ENCODE data around the gene MPDZ.

MPDZ gene

DNA sequence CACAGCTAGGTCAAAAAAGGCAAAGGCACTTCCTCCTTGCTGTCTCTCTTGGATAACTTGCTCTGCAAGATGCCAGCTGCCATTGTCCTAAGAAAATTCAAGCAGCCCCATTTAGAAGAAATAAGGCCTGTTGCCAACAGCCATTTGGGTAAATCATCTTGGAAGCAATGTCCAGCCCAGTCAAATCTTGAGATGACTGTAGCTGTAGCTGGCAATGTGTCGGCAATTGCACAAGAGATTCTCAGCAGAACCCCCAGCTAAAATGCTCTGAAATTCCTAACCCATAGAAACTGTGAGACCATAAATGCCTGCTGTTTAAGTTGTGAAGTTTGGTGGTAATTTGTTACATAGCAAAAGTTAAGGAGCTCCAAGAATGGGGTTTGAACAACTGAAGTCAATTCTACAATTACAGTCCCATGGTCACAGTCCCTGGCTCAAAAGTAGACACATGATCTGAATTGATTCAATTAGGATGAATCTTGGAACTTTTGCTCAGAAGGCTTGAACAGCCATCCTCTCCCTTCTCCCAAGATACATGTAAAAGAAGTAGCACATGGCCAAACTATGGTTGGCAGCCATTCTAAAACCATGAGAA lies 151.1 kb downstream of the MPDZ start:
- no peak for DNase-seq

DNA sequence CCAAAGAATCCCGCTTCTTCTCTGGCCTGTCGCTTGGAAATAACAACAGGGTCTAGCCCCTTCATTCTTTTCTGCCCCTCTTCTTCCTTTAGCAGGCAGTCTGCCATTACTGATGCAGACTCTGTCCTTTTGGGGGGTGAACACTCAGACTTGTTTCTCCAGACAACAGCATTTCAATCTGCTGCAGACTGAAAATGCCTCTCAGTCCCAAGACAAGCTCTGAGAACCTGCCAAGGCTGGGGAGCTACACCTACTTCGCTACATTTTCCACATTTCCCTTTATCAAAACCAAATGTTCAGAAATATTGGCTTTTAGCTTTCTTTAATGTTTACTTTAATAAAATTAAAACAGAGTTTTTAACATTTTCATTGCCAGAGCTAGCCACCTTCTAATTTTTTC lies 152.4 kb downstream of the MPDZ start:
- DNase-seq, result no peak

DNA sequence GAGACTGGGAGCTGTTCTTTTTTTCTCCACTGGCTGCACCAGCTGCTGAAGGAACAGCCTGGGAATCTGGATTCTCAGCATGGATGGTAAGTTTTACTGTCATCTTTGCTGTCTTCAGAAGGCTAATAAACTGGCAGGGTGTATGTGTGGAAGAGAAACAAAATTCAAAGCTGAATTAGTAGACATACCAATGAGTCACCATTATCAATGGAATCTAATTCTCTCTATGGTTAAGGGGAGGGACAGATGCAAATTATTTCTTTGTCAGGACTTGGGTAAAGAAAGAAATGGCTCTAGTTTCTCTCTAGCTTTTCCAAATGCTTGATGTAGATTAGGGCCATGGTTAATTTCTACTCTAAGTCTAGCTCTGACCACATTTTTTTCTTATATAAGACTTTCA lies 154.2 kb downstream of the MPDZ start:
- DNase-seq, result no peak

DNA sequence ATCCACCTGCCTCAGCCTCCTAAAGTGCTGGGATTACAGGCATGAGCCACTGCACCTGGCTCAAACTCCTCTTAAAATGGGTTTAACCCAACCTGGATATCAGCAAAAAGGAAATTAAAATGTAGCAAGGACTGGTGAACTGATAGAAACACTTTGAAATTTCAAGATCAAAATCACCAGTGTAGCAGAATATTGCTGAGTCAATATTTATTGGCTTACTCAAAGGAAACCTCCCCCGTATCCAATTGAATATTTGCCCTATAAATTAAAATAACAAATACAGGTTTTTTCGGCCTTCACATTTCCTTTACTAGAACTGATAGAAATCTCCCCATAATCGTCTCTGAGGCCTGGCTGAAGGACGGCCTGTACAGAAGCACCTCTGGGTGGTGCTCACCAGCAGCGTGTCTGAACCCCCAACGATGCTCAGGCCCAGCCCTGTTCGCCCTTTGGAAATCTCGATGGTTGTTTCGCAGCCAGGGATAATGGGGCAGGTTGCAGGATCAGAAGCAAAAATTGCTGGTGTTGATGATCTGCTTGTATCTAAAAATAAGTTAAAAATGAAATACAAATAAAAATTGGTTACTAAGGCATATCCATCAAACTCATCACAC lies 156.6 kb downstream of the MPDZ start:
- no peak for DNase-seq

DNA sequence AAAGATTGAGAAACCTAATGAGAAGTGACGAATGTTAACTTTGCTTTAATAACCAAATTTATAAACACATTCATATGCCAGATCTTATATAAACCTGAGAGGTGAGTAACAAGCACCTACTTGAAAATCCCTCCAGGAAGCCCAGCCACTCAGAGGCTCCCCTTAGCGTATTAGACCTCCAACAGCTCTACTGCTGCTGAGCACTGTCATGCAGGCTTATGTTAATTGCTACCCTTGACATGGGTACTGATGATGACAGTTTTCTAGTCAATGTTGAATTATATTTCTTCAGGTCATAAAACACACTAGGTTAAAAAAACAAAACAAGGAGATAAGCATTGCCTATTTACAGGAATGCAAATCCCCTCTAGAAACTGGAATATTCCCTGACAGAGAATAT lies 161.2 kb downstream of the MPDZ start:
- no peak for DNase-seq

DNA sequence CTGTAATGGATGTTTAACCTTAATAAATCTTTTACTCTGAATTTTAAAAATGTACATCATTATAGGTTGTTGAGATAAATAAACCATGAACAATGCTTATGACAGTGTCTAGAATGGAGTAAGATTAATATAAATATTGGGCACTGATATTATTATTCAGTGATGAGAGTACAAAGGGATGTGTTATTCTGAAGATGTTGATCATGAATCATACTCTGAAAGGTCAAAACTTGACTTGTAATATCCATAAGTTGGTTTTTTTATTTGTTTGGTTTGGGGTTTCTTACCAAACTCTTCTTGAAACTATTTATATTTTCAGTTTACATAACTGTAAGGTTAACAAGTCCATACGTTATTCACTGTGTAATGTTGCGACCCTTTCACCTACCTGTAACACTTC lies 163.2 kb downstream of the MPDZ start:
- DNase-seq, result no peak

DNA sequence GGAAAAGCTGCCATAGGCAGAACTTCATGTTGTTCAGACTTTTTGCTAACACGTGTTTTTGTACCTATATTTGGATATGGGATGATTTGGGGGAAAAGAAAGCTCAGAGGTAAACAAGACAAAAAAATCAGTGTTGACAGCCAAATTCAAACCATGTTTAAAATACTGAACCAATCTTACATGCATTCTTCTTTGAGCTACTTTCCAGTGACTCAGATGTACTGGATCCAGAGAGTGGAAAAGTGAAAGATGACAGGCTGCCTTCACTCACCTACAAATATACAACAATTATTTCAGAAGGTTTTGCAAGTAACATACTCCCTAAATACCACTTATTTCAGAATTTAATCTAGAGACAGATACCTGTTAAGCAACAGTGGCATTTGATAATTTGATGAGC lies 165.7 kb downstream of the MPDZ start:
- DNase-seq, result no peak

DNA sequence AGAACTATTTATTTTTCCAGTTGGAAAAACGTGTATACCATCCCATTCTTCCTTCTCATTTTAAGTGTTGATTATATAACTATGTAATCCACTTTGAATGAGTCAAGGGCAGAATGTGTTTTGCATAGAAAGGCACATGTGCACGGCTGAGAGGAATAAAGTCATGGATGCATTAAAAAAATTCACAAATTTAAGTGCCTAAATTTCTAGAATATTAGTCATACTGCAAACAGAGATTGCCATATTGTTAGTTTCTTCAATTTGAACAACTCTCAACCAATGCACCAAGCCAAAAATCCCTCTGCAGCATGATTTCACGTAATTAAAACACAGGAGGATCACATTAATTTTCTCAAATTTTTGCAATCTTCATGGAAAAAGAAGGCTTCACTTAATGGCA lies 166.3 kb downstream of the MPDZ start:
- no peak for DNase-seq

DNA sequence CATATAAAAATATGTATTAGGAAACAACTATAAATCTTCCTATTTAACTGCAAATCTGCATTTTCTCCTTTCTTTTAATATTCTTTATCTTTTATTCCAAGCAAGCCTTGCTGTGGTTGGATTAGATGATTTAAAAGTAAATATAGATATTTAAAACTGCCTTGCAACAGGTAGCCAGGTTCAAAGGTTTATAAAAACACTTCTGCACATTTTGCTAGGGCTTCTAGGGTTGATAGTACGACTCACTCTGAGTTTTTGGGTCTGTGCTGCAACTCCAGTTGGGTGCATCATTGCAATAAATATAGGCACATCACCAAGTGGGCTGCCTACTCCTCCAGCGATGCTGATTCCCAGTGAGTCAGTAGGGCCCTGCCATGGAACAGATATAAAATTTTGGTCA lies 167.7 kb downstream of the MPDZ start:
- DNase-seq, result no peak

DNA sequence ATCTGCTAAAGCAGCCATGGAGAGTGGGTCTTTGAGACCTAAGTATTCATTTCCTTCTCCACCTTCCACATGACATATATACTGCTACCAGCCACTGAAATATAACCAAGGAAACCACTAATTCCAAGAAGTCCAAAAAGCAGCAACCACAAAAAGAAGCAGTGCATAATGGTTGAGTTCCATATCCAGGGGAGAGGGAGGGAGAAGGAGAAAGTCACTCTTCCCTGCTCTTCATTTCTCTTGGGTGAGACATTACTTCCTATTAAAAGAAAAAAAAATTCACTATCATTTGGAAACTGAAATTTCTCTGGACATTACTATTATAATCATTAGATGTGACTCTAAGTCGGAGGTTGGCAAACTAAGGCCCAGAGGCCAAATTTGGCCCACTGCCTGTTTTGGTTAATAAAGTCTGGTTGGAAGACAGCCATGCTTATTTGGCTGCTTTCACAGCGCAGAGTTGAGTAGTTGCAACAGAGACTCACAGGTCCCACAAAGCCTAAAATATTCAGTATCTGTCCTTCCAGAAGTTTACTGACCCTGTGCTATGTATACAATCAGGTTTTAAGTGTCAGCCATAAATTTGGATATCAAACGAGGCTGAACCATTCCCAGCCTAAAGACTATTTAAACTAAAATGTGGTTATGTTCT lies 168.6 kb downstream of the MPDZ start:
- no peak for DNase-seq

DNA sequence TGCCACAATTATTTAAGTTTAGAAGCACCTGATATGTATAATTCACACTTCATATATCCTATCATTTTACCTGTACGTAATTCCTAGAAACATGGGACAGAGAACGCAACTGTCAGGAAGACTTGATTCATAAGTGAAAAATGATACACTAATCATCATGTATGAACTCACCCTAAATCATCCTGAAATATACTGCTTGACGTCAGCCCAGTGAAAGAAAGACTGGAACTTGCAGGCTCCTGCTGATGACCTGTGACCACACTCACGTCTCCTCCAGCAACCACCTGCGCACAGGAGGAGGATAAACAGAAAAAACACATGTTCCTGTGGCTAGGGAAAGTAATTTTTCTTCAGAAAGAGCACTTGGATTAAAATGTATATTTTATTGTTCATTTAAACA lies 169.7 kb downstream of the MPDZ start:
- DNase-seq, result no peak

DNA sequence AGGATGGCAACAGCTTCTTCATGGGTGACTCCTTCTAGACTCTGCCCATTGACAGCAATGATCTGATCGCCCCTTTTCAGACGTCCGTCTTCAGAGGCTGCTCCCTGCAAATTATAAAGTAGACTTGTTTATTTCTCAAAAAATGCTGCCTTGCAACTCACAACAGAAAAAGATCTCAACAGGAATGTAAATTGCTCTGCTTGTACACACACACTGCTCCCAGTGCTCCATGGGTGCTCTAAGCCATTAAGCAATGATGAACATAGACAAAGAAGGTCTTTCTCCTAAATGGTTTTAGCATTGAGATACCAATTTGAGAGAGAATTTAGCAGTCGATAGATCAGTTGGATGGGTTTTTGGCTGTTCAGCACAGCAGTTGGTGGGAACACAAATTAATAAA lies 172.5 kb downstream of the MPDZ start:
- no peak for DNase-seq

DNA sequence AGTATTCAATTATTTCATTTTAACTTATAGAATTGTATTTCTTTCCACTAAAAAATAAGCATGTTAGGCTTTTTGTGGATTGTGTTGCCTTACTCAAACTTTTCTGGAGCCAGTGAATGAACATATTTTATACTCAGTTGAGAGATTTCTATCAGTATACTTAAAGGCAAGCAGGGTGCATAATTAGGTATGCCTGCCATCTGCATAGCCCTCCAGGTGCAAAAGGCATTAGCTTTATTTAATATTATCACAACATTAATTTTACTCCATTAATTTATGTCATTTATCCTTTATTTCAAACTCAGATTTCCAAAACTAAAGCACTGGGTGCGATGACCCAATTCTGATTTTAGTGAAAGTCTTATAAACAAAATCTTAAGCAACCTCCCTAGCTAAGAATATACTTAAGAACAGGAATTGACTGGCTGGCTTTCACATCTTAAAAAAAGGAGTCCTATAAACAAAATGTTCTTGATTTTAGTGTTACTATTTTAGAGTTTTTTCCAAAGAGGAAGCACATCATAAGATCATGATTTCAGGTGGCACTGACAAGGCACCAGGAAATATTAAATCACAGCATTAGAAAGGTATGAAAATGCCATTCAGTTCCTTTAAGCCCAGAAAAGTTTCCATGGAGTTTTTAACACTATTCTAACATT lies 178.4 kb downstream of the MPDZ start:
- no peak for DNase-seq

DNA sequence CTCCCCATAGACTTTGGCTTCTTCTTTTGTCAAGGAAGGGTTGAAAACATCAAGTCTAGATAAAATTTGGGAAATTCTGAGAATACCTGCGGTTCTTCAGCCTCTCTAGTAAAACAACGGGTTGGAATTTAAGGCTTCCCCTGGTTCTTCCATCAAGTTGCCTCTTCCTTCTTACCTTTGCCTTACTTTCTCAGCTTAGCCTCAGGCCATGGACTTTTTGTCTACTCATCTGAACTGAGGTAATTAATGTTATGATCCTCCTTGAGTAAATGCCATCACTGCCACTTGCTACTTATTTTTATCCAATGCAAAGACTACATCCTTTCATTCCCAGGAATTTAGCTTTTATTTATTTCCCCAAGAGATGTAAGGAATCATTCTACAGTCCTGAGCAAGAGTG lies 184.4 kb downstream of the MPDZ start:
- DNase-seq, result no peak

DNA sequence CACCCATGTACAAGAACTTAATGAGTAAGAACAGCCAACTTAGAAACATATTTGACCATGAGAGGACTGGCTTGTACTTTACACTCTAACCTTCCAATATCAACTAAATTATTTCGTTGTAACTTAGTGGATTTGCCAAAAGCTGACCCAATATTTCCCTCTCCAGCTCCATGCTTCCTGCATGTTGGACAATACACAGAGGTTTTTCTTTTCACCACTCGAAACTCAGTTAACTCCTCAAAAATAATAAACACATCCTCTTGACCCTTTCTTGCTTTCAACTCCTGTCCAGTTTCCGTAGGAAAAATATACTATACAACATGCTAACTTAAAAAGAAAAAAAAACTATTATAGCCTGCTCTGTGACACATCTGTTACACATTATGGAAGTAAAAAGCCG lies 188.9 kb downstream of the MPDZ start:
- no peak for DNase-seq

DNA sequence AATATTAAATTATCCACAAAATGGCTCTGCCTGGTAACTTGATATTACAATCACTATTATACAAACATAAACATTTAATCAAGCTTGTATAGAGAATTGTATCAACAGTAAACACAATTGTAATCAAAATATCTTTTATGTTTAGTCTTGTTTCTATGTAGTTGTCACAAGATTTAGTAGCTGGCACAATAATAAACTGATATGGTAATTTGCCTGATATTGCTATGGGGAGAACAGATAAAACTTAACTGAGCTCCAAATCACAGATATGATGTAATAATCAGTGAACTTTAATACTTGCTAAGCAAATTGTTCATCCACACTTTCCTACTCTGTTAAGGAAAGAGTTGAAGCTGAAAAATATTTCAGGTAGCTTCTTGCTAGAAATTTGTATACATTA lies 189.8 kb downstream of the MPDZ start:
- no peak for DNase-seq

DNA sequence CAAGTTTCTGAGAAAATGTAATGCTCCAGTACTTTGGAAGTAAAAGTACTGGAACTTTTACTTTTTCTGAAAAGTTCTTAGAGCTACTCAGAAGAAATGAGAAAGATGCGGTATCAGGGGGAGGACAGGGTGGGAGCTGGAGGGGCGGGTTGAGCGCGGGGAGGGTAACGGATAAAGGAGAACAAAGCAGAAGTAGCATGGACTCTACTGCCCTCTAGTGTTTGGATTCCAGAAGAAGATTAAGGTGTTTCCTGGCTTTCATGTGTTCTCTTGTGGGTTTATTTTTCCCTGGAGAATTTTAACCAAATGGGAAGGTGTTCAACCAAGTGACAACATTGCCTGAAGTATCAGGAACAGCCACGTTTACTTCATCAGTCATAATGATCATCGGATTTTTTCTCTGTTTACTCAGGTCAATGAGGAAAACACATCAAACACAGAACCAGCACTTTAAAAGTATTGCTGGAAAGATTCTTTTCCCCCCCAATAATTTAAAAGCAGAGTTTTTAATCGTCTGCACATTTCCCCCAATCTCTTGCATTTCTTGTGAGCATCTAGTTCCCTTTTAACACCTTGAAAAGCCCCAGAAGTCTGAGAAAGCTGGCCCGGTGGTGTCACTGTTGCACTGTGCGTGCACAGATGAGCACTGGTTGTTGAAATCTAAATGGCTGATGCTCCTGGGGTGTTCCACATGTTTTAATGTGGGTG lies 190.6 kb downstream of the MPDZ start:
- peak; percentile 33 to 36 for DNase-seq

DNA sequence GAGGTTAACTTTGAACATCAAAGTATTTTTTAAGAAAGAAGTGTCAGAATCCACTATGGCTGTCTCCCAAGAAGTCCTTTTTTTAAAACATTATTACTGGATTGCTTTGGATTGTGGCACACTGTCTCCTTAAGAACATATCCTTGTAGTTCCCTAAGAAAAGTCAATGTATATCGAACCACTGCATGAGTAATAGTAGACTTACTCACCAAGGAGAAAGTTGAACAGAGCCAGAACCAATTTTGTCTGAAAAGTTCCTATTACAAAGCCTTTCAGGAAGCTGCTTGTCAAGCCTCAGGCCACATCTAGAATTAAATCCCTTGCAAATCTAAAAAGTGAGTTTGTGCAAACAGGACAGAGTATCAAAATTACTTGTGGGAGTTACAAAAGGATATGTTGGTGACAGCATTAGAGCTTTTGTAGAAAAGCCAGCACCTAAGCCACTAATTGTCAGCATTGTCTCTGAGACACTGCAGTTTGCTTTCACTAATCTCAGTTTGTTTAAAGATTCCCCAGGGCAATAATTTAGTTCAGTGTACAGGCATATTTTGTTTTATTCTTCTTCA lies 195.4 kb downstream of the MPDZ start:
- DNase-seq, result no peak

DNA sequence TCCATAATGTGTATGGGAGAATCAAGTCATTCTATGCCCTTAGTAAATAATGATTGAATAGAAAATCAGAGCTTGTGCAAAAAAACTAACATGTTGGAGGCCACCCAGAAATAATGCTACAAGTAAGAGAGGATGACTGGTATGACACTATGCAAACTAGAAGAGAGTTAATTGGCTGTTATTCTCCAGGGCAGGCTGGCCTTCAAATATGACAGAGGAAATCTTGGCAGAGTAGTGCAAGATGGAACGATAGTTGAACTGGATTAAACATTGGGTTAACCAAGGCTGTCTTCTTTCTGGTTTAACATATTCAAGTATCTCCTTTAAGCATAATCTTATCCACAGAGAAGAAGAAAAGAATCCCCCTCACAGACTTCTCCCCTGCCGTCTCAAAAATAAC lies 196.1 kb downstream of the MPDZ start:
- DNase-seq, result no peak

DNA sequence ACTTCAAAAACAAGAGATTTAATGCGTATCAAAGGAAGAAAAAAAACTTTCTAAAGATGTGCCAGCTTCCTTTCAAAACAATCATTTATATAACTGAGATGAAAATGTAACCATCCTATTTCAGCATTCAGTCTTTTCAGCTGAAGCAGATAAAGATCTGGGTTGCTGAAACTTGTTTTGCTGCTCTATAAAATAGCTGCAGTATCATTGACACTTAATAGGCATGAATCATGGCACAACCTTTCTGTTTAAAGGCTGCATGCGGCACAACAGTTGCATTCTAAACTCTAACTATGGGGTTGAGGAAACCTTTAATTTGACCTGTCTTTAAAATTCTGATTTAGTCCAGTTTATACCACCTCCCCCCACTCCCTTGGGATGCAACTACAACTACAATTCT lies 196.7 kb downstream of the MPDZ start:
- DNase-seq, result no peak

DNA sequence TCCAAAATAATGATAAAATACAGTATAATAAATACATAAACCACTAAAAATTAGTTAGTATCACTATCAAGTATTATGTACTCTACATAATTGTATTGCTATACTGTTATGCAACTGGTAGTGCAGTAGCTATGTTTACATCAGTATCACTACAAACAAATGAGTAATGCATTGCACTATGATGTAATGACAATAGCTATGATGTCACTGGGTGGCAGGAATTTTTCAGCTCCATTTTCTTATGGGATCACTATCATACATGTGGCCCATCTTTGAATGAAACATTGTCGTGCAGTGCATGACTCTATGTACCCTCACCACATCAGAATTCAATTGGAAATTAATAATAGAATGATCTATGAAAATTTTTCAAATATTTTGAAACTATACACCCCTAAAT lies 201.3 kb downstream of the MPDZ start:
- DNase-seq, result no peak

DNA sequence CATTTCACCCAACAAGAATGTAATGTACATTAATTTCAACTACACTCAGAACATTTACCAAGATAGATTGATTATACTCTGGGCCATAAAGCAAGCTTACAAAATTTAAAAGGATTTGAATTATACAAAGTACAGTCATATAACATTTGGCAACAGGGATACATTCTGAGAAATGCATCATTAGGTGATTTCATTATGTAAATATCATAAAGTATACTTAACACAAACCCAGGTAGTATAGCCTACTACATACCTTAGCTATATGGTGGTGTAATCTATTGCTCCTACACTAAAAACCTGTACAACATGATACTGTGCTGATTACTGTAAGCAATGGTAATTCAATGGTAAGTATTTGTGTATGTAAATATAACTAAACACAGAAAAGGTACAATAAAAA lies 202.9 kb downstream of the MPDZ start:
- no peak for DNase-seq

DNA sequence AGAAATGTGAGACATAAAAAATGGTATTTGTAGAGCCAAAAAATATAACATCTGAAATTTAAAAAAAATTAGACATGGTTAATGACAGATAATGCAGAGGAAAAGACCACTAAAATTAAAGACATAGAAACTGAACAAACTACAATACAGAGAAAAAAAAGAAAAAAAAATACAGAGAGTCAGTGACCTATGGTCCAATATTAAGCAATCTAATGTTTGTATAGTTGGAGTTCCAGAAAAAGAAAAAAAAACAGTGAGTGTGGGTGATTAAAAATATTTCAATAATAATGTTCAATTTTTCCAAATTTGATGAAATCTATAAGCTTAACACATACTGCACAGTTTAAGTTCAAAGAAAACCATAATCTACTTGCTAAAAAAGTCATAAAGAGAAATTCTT lies 207.6 kb downstream of the MPDZ start:
- no peak for DNase-seq
